Type B pancreatic cell (in vitro differentiated cells): ENCODE results near the gene PLEKHG1. TPM values are rescaled to one million over a fixed set of nuclear protein-coding genes. Genes with fewer than 3 reads are reported as not detected.

ENCODE experiments used
- DNase-seq: peaks from one replicate; pipeline ENCODE4 v3.0.0; 2021; ENCODE audit warnings: mixed read lengths; ENCODE audit not compliant: unreplicated experiment; ENCODE audit errors: extremely low spot score
- H3K27ac Mint-ChIP-seq: 2 replicates; pipeline ENCODE4 v1.8.0; 2021; ENCODE audit warnings: mild to moderate bottlenecking, mixed read lengths
- H3K27me3 Mint-ChIP-seq: 2 replicates; pipeline ENCODE4 v1.8.0; 2021; ENCODE audit warnings: mixed read lengths
- H3K36me3 Mint-ChIP-seq: 2 replicates; pipeline ENCODE4 v1.8.0; 2021; ENCODE audit warnings: mixed read lengths
- H3K4me1 Mint-ChIP-seq: one replicate; pipeline ENCODE4 v1.8.0; 2021; ENCODE audit warnings: mixed read lengths; ENCODE audit not compliant: unreplicated experiment
- H3K4me3 Mint-ChIP-seq: 2 replicates; pipeline ENCODE4 v1.8.0; 2021; ENCODE audit warnings: mild to moderate bottlenecking, mixed read lengths
- H3K9me3 Mint-ChIP-seq: 2 replicates; pipeline ENCODE4 v1.8.0; 2021; ENCODE audit warnings: mixed read lengths
- total RNA-seq: library from RNA; stranded (reverse); gene quantifications from 2 replicates; pipeline ENCODE4 v1.2.1, GENCODE V29; 2021; ENCODE audit warnings: low replicate concordance
- TF ChIP-seq, protein P1 (sequence below): fragments of 200-600 bp; sonication (generic); conservative IDR thresholded peaks from 2 replicates; pipeline ENCODE4 v1.5.0; 2021; ENCODE audit warnings: antibody characterized with exemption, mild to moderate bottlenecking

The PLEKHG1 gene
- total RNA-seq, 1 donor from 2014 or later = 58.2 TPM

DNA sequence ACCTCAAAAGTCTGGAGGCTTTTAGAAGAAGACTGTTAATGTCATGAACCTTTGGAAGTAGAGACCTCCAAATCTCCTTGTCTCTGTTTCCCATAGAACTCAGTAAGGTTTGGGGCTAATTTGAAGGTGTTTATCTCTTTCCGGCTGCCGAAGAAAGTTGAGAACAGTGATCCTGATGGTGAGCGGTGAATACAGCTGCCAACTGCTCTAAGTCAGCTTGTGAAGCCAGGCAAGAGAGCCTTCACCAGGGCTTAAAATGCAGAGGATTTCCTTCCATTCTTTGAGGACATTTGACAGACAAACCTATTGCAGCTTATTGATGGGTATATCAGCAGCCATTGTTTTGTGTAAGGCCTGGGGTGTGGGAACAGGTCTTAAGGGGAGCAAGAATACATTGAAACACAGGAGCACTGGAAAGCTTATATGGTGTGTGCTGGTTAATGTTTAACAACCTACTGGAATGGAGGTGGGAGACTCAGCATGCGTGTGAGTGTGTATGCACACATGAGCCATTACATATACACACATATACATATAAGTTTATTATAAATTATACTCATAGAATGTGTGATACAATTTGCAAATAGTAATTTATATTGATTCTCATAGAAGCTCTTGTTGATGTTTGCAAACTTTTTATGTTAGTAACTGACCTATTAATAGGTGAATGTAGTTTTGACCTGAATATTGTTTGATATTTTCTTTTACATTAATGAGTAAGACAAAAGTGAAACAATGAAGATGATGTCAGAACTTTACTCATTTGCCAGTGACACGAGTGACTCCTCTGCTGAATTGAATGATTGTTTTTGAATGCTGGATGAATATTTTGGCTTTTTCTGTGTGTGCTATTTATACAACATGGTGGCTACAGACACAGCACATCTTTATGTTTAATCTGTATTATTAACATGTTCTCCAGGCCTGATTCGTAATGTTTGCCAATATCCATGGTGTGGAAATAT, 18.1 kb downstream of the PLEKHG1 start:
- Mint-ChIP-seq H3K4me1 (peaks cover 32% of the 10 kb centered on the region), H3K9me3 (no peaks in the 10 kb centered on the region), H3K27me3 (no peaks in the 10 kb centered on the region), H3K27ac (peak overlapping the region; percentile 37), H3K4me3 (peak overlapping the region; percentile 35), H3K36me3 (peaks cover 8% of the 10 kb centered on the region)
- DNase-seq = no peak
- TF ChIP-seq, protein P1, sequence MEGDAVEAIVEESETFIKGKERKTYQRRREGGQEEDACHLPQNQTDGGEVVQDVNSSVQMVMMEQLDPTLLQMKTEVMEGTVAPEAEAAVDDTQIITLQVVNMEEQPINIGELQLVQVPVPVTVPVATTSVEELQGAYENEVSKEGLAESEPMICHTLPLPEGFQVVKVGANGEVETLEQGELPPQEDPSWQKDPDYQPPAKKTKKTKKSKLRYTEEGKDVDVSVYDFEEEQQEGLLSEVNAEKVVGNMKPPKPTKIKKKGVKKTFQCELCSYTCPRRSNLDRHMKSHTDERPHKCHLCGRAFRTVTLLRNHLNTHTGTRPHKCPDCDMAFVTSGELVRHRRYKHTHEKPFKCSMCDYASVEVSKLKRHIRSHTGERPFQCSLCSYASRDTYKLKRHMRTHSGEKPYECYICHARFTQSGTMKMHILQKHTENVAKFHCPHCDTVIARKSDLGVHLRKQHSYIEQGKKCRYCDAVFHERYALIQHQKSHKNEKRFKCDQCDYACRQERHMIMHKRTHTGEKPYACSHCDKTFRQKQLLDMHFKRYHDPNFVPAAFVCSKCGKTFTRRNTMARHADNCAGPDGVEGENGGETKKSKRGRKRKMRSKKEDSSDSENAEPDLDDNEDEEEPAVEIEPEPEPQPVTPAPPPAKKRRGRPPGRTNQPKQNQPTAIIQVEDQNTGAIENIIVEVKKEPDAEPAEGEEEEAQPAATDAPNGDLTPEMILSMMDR = no peak

DNA sequence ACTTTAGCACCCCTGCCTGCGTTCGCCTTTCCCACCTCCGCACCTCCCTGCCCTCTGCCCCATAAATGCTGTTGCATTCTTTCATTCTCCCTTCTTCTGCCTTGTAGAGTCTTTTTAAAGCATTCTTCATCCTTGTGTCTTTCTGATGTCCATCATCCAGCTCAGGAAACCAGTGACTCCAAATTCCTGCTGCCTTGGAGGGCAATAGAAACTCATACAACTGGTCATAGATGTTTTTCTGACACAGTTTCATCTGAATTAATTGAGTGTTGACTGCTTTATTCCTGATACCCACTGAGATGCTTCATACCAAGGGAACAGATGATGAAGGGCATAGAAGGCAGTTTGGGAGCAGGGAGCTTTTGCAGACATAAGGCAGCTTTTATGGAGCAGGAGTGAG, 19.6 kb downstream of the PLEKHG1 start:
- no peaks in the 10 kb centered on the region for H3K9me3 Mint-ChIP-seq
- TF ChIP-seq, protein P1 = no peak
- no peaks in the 10 kb centered on the region for H3K36me3 Mint-ChIP-seq
- no peak for DNase-seq
- peaks cover 44% of the 10 kb centered on the region for H3K4me1 Mint-ChIP-seq
- H3K27me3 Mint-ChIP-seq = peaks cover 2% of the 10 kb centered on the region
- H3K4me3 Mint-ChIP-seq = no peak overlapping the region
- no peak overlapping the region for H3K27ac Mint-ChIP-seq

- Mint-ChIP-seq H3K4me1 (peaks cover 45% of the 10 kb centered on the region), H3K27ac (no peak overlapping the region), H3K9me3 (no peaks in the 10 kb centered on the region), H3K4me3 (no peak overlapping the region), H3K36me3 (no peaks in the 10 kb centered on the region), H3K27me3 (peaks cover 2% of the 10 kb centered on the region)
- DNase-seq = no peak
- TF ChIP-seq, protein P1 = no peak
These were observed 20.6 kb downstream of the PLEKHG1 start for GRCh38 chr6:150620244-150620643.

GRCh38 chr6:150620763-150621162, 21.1 kb downstream of the PLEKHG1 start:
- H3K9me3 Mint-ChIP-seq = no peaks in the 10 kb centered on the region
- TF ChIP-seq, protein P1 = no peak
- H3K27ac Mint-ChIP-seq = no peak overlapping the region
- H3K4me1 Mint-ChIP-seq = peaks cover 45% of the 10 kb centered on the region
- peaks cover 2% of the 10 kb centered on the region for H3K36me3 Mint-ChIP-seq
- no peak for DNase-seq
- H3K27me3 Mint-ChIP-seq = peaks cover 2% of the 10 kb centered on the region
- no peak overlapping the region for H3K4me3 Mint-ChIP-seq

- no peaks in the 10 kb centered on the region for H3K9me3 Mint-ChIP-seq
- H3K27ac Mint-ChIP-seq = no peak overlapping the region
- TF ChIP-seq, protein P1 = no peak
- peaks cover 46% of the 10 kb centered on the region for H3K4me1 Mint-ChIP-seq
- peaks cover 2% of the 10 kb centered on the region for H3K27me3 Mint-ChIP-seq
- H3K4me3 Mint-ChIP-seq = no peak overlapping the region
- H3K36me3 Mint-ChIP-seq = peaks cover 11% of the 10 kb centered on the region
- DNase-seq = no peak
These were observed 22.8 kb downstream of the PLEKHG1 start for GRCh38 chr6:150622476-150622875.
